ENCODE measurements around the gene LPCAT3.

DNA sequence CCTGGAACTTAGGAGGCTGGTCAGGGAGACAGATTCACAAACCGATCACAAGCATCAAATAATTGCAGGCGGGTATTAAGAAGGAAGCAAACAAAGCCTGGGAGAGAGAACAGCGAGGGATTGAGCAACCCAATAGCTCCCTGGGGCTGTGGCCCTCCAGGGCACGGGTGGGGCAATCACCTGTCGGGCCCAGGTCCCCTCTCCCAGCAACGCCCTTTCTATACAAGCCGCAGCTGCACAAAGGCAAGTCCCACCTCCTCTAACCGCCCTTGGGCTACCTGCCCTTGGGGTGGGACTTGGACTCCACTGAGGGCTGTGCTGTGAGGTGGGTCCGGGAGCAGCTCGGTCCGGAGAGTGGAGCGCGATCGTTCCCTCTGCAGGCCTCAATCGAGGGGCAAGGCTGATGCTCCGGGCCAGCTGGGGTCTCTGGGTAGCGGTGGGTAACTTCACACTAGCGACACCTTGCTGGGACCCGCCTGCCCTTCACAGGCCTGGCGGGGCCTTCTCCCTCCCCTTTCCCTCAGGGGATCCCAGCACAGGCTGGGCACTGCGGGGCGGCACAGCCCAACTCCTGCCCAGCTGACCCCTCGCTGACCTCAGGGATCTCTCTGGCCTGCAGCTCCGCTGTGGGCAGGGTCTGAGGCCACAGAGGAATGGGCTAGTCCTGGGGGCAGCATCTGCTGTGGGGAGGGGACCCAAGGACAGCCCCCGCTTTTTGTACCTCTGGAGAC is 55.8 kb downstream of the LPCAT3 start:
- TF ChIP-seq EGR1 (IDR thresholded peaks at IDR 0.05) (0 out of 2 replicates have a peak, but pooled peaks have one; percentile 21), TAF1 (IDR thresholded peaks at IDR 0.05; ENCODE audit: low read depth) (no peak), YY1 (IDR thresholded peaks at IDR 0.05; ENCODE audit: low read depth) (no peak), RAD21 (IDR thresholded peaks at IDR 0.05; ENCODE audit: low read depth) (no peak), EP300 (IDR thresholded peaks at IDR 0.05; ENCODE audit: borderline replicate concordance) (no peak; the same call in 1 of the 2 replicates)
- TF ChIP-seq, protein P1, sequence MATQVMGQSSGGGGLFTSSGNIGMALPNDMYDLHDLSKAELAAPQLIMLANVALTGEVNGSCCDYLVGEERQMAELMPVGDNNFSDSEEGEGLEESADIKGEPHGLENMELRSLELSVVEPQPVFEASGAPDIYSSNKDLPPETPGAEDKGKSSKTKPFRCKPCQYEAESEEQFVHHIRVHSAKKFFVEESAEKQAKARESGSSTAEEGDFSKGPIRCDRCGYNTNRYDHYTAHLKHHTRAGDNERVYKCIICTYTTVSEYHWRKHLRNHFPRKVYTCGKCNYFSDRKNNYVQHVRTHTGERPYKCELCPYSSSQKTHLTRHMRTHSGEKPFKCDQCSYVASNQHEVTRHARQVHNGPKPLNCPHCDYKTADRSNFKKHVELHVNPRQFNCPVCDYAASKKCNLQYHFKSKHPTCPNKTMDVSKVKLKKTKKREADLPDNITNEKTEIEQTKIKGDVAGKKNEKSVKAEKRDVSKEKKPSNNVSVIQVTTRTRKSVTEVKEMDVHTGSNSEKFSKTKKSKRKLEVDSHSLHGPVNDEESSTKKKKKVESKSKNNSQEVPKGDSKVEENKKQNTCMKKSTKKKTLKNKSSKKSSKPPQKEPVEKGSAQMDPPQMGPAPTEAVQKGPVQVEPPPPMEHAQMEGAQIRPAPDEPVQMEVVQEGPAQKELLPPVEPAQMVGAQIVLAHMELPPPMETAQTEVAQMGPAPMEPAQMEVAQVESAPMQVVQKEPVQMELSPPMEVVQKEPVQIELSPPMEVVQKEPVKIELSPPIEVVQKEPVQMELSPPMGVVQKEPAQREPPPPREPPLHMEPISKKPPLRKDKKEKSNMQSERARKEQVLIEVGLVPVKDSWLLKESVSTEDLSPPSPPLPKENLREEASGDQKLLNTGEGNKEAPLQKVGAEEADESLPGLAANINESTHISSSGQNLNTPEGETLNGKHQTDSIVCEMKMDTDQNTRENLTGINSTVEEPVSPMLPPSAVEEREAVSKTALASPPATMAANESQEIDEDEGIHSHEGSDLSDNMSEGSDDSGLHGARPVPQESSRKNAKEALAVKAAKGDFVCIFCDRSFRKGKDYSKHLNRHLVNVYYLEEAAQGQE (IDR thresholded peaks at IDR 0.05; ENCODE audit: low read depth), result no peak

All from Ishikawa (cell line).